Keratinocyte (primary cell): ENCODE measurements around the gene KLF16. TPM values are rescaled to one million over a fixed set of nuclear protein-coding genes. Genes with fewer than 3 reads are reported as not detected.

Experiments used
- DNase-seq: peaks from one replicate; pipeline ENCODE4 v3.0.0-alpha.2; 2011; ENCODE audit warnings: low read depth, missing footprints, low spot score
- FAIRE-seq: peaks from 2 replicates; lab custom pipeline; 2011; peaks lifted over from hg19 to GRCh38; lab: Jason Lieb, UNC
- H2AFZ ChIP-seq: 2 replicates; pipeline ENCODE4 v1.6.0; 2012; ENCODE audit warnings: low read length, control low read depth, inconsistent platforms; ENCODE audit not compliant: control insufficient read depth
- H3K27ac ChIP-seq: 2 replicates; pipeline ENCODE4 v1.5.1; 2011; ENCODE audit warnings: low read length; ENCODE audit not compliant: control insufficient read depth, insufficient read depth
- H3K27me3 ChIP-seq: 3 replicates; pipeline ENCODE4 v1.6.0; 2011; ENCODE audit warnings: low read length; ENCODE audit not compliant: control insufficient read depth, insufficient read depth; ENCODE audit errors: extremely low read depth
- H3K36me3 ChIP-seq, 2 experiments: 2 replicates in 1 of 2; 3 replicates in 1 of 2; pipeline ENCODE4 v1.5.1; 2011; ENCODE audit warnings: low read length in 2 of 2, mild to moderate bottlenecking in 1 of 2; ENCODE audit not compliant: control insufficient read depth in 2 of 2, insufficient read depth in 2 of 2; ENCODE audit errors: extremely low read depth in 1 of 2
- H3K4me1 ChIP-seq: 3 replicates; pipeline ENCODE4 v1.5.1; 2011; ENCODE audit warnings: low read length; ENCODE audit not compliant: control insufficient read depth, insufficient read depth; ENCODE audit errors: extremely low read depth
- H3K4me2 ChIP-seq: 3 replicates; pipeline ENCODE4 v1.6.0; 2011; ENCODE audit warnings: low read depth, low read length; ENCODE audit not compliant: control insufficient read depth, insufficient read depth; ENCODE audit errors: extremely low read depth
- H3K4me3 ChIP-seq, 3 experiments: fragments of 200-600 bp in 1 of 3; sonication (generic) in 1 of 3; 2 replicates in 2 of 3; 3 replicates in 1 of 3; pipeline ENCODE4 v1.5.1; 2011 to 2016; ENCODE audit warnings: low read length in 3 of 3, mild to moderate bottlenecking in 3 of 3, control low read depth in 2 of 3, inconsistent platforms in 1 of 3, low read depth in 1 of 3, mixed read lengths in 1 of 3, mixed run types in 1 of 3, moderate library complexity in 1 of 3; ENCODE audit not compliant: control insufficient read depth in 2 of 3, insufficient read depth in 2 of 3; ENCODE audit errors: extremely low read depth in 1 of 3
- H3K79me2 ChIP-seq: 2 replicates; pipeline ENCODE4 v1.6.0; 2012; ENCODE audit warnings: low read length; ENCODE audit not compliant: control insufficient read depth, insufficient read depth
- H3K9ac ChIP-seq: 3 replicates; pipeline ENCODE4 v1.6.0; 2011; ENCODE audit warnings: low read length; ENCODE audit not compliant: control insufficient read depth, insufficient read depth; ENCODE audit errors: extremely low read depth
- H3K9me1 ChIP-seq: 3 replicates; pipeline ENCODE4 v1.6.0; 2011; ENCODE audit warnings: low read length; ENCODE audit not compliant: control insufficient read depth, insufficient read depth; ENCODE audit errors: extremely low read depth
- H3K9me3 ChIP-seq: 2 replicates; pipeline ENCODE4 v1.5.1; 2012; ENCODE audit warnings: low read depth, low read length; ENCODE audit not compliant: control insufficient read depth
- H4K20me1 ChIP-seq: 3 replicates; pipeline ENCODE4 v1.6.0; 2011; ENCODE audit warnings: low read length; ENCODE audit not compliant: control insufficient read depth, insufficient read depth; ENCODE audit errors: extremely low read depth
- CTCF ChIP-seq, 3 experiments: IDR thresholded peaks in 1 of 3; conservative IDR thresholded peaks in 1 of 3; optimal IDR thresholded peaks in 1 of 3; 2 replicates in 2 of 3; 3 replicates in 1 of 3; pipeline versions ENCODE3 to v1.5.1; 2011; ENCODE audit warnings: low read length in 3 of 3, mild to moderate bottlenecking in 3 of 3, moderate library complexity in 2 of 3, control low read depth in 1 of 3, inconsistent platforms in 1 of 3; ENCODE audit not compliant: insufficient read depth in 2 of 3; ENCODE audit errors: extremely low read depth in 1 of 3
- EZH2 ChIP-seq: IDR thresholded peaks from one replicate; pipeline ENCODE4 v1.6.1; 2012; ENCODE audit warnings: inconsistent platforms, mild to moderate bottlenecking, low read length, moderate library complexity
- dilution Hi-C: fragments of 300-500 bp; cut with MboI; formaldehyde crosslinking; loops from one replicate; pipeline ENCODE4 v1.7.0; 2020; ENCODE audit warnings: low sequenced_read_pairs; ENCODE audit not compliant: extremely low pct_ligation_motif_present
- polyA plus RNA-seq, 5 experiments: library from polyadenylated mRNA; depleted of rRNA in 3 of 5; stranded (reverse) in 3 of 5; stranded (forward) in 1 of 5; unstranded in 1 of 5; fragments of >200 nt; gene quantifications; 1 replicate in 1 of 5; 2 replicates in 3 of 5; 3 replicates in 1 of 5; pipeline versions ENCODE4 v1.2.1 to v1.2.3, GENCODE V29; 2011 to 2012; ENCODE audit warnings: missing spikeins in 2 of 5, low read depth in 1 of 5, low replicate concordance in 1 of 5

KLF16 gene
- polyA plus RNA-seq, 1 donor (not counting 4 experiments of a cell fraction or from before 2014, with no cell fraction given) = 4.9 TPM

GRCh38 chr19:1830978-1831377 is 32.4 kb downstream of the KLF16 start:
- TF ChIP-seq EZH2 (no peak), CTCF (optimal IDR thresholded peaks at IDR 0.05 in 1 of 3, IDR thresholded peaks at IDR 0.05 in 1 of 3, conservative IDR thresholded peaks at IDR 0.05 in 1 of 3; ENCODE audit: extremely low read depth in 1 of 3, insufficient read depth in 2 of 3, low read length in 3 of 3) (no peak)
- no peaks in the 10 kb centered on the region for H3K9me3 ChIP-seq
- dilution Hi-C loops = no loop called here
- H3K79me2 ChIP-seq = peaks cover 43% of the 10 kb centered on the region
- no peaks in the 10 kb centered on the region for H3K4me1 ChIP-seq
- no peak overlapping the region for H3K4me3 ChIP-seq
- FAIRE-seq (no peak), DNase-seq (no peak)
- no peaks in the 10 kb centered on the region for H3K27me3 ChIP-seq
- H2AFZ ChIP-seq = no peak overlapping the region
- H3K36me3 ChIP-seq = peaks cover 5 to 11% of the 10 kb centered on the region in 2 experiments
- H4K20me1 ChIP-seq = peaks cover 23% of the 10 kb centered on the region
- H3K9me1 ChIP-seq = no peaks in the 10 kb centered on the region
- H3K9ac ChIP-seq = no peak overlapping the region
- H3K27ac ChIP-seq = no peak overlapping the region
- H3K4me2 ChIP-seq = no peak overlapping the region

- TF ChIP-seq CTCF (optimal IDR thresholded peaks at IDR 0.05 in 1 of 3, IDR thresholded peaks at IDR 0.05 in 1 of 3, conservative IDR thresholded peaks at IDR 0.05 in 1 of 3; ENCODE audit: extremely low read depth in 1 of 3, insufficient read depth in 2 of 3, low read length in 3 of 3) (no peak), EZH2 (no peak)
- Histone ChIP-seq H3K79me2 (peaks cover 42% of the 10 kb centered on the region), H3K9ac (no peak overlapping the region), H3K36me3 (peaks cover 9 to 11% of the 10 kb centered on the region in 2 experiments), H3K9me1 (no peaks in the 10 kb centered on the region), H3K4me2 (no peak overlapping the region), H3K4me1 (no peaks in the 10 kb centered on the region), H3K27me3 (no peaks in the 10 kb centered on the region), H2AFZ (no peak overlapping the region), H4K20me1 (peaks cover 19% of the 10 kb centered on the region), H3K9me3 (no peaks in the 10 kb centered on the region), H3K27ac (no peak overlapping the region), H3K4me3 (no peak overlapping the region)
- dilution Hi-C loops = no loop called here
- no peak for DNase-seq
- FAIRE-seq = no peak
These were observed 32.8 kb downstream of the KLF16 start for GRCh38 chr19:1830568-1830967.
